Inflammatory macrophage treated with lipopolysaccharide for 1 hour (primary cell): ENCODE results near the gene GPX5.
"Not testable (repeated sequence)": the region's sequence is repeated elsewhere in the genome, so short reads cannot be mapped to it uniquely, and the experiment has no call there.

Source experiments
- DNase-seq, 2 donors: peaks; one replicate each; pipeline ENCODE4 v3.0.0-alpha.2; 2020 to 2022

The GPX5 gene

DNA sequence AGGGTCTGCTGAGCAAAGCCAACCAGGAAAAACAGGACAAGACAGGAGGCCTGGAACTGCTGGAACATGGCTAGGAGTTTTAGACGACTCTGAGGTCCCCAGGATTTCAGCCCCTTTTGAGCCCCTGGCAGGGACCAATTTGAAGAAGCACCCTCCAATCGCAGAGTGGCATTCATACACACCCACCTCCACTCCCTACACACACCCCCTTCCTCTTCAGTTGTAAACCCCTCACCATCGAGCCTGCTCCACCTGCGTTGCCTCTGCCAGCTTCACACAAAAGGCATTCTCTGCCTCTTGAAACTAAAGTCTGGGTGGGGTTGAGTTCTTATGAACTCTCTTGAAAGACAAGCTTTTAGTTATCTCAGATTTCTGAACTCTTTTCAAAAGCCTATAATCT, 10.0 kb upstream of the GPX5 start, which contains the start of gene GPX6:
Gene GPX6 (minus strand): TSS at position 118 of the 400 bp plus-strand sequence. CDS start 50 bp downstream, at position 68.
- no peak for DNase-seq

DNA sequence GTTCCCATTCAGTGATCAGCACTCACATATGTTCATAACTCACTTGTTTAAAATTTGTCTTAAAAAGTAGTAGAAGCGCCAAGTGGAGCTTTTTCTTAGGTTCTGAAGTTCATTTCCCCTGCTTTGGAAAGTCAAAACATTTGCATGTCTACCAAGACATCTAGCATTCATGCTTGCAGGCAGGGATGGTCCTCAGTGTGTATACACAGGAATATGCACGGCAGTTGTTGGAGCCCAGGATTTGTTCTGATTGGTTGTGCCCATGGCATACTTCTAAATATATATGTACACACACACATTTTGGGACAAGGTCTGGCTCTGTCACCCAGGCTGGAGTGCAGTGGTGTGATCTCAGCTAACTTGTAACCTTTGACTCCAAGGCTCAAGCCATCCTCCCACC, 7.7 kb upstream of the GPX5 start:
- no peak for DNase-seq

DNA sequence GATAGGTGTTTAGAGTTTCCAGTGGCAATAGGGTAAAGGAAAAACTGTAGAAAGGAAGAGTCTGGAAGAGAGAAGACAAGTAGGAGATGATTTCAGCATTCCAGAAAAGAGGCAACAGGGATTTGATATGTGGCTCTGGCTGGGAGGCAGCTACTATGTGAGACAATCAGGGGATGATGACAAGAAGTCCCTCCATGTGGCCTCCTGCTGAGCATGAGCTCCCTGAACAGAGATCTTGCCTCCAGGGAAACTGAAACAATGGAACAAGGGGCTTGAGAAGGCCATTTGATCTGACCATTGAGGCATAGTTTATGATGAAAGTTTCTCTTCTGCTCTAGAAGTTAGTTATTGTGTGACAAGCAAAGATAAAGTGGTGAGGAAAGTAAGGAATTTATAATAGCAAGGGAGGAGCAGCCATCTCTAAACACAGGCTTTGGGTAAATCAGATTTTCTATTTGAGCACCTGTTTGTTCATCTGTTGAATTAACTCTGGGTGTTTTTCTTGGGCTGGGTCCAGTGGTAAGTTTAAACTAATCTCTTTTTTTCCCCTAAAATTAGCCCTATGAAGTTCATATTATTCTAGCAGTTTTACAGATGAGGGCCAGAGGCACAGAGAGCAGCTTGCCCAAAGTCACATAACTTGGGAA, 3.0 kb upstream of the GPX5 start:
- no peak for DNase-seq

DNA sequence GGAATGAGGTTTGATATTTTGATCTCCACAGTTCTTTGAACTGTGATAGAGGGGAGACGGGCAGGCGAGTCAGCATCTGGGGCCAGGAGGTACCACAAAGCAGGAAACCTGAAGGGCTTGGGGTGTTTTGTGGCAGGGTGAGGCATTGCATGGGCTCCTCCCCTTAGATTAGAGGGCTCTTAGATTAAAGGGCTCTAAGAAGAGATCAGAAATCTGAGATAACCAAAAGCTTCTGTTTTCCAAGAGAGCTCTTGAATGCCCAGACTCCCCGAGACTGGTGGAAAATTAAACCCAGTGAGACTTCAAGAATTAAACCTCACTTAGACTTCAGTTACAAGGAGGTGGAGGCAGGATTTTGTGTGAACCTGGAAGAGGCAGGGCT, 2.4 kb upstream of the GPX5 start:
- no peak for DNase-seq

DNA sequence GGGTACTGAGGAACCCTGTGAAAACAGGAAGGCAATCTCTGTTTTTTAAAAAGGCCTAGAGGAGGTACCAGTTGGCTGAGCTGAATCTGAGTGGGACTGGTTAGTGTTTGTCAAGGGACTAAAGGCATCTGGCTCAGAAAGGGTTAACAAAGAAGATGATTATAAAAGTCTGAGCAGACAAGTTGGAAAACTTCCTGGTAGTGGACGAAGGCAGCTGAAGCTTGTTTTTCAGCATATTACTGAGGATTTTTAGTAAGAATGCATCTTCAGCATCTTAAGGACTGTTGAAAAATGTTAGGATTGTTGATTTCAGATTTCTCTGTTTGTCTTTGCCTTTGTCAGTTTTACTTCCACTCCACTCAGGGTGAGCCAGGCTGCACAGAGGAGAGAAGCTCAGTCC, 5.1 kb downstream of the GPX5 start:
- no peak for DNase-seq

DNA sequence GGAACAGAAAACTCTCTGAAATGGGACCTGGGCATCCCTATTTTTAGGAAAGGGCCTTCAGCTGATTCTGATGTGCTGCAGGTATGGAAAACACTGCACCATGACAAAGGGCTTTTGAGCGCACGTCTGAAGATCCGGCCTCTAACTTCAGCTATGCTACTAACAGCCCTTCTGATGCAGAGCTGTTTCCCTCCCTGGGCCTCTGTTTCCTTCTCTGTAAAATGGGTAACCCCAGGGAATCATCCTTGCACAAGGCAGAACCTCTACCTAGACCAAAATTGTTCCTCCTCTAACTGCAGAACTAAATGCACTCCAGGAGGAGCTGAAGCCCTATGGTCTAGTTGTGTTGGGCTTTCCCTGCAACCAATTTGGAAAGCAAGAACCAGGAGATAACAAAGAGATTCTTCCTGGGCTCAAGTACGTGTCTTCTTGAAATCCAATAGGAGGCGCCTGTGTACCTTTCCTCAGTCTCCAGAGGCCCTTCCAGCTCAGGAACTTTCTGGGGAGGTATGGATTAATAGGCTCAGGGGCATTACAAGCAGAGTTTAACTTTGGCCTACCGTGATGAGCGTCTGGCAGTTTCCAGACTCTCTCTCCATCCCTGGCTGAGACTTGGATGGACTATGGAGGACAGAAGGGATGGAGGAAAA, 5.9 kb downstream of the GPX5 start:
- no peak for DNase-seq

DNA sequence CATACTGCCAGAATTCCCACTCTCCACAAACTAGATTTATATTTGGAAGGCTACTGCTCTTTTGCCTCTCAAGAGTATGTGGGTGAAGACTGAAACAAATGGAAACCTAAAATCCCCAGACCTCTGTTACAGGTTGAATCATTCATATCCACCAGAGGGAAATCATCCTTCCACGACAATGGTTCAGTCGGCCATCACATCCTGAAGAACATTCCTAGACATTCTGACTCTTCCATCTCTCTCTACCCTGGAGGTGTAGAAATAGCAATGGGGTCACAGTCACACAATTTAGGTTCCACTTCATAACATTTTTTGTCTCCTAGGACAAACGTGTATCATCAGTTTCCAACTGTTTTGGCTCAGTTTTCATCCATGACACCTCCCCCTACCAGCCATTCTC, 8.6 kb downstream of the GPX5 start:
- DNase-seq, result no peak

DNA sequence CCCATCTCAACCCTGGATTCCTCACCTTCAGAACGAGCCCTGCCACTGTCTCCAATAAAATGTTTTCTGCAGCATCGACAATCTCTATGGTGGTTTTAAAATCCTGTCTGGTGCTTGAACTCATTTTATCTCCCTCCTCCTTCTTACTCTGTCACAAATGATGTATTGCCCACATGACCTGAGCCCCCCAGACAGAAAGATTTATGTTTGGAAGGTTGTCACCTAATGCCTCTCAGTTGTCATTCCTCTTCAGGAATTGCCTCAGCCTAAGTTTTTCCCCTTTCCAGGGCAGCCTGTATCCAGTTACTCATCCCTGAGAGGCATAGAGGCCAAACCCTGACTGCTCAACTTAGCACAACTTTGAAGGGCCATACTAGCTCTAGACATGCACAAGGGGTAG, 9.2 kb downstream of the GPX5 start:
- no peak for DNase-seq

DNA sequence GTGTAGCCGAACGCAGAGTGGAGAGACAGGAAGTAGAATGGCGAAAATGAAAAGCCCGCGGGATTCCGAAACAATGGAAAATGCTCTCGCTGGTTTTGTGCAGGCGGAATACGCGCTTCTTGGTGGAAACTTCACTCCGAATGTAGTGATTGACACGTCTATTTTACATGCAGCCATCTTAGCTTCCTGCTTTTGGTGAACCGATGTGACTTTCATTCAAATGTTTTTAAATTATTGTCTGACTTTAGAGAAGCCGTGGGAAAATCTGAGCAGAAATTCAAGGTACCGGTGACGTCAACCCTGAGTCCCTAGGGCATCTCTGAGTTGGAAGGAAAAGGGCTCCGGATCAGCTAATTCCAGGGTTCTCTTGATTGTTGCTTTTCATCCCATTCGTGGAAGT, 11.4 kb downstream of the GPX5 start:
- DNase-seq, result no peak

DNA sequence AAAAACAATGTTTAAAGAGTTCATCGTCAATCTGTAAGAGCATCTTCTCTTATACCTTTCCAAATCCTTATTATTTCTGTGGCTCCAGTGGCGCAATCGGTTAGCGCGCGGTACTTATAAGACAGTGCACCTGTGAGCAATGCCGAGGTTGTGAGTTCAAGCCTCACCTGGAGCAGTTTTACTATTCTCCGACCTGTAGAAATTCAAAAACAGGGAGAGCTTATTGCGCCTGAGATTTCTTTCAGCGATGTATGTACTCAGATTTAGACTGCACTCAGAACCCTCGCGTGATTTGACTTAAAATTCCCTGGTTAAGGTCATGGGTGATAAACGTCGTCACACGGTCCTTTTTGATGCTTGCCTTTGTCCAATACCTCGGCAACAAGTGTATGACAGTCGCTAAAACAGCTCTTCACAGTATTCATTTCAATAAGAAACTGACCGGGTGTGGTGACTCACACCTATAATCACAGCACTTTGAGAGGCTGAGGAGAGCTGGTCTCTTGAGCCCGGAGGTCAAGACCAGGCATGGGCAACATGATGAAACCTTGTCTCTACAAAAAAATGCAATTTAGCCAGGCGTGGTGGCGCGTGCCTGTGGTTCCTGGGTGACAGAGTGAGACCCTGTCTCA, 11.9 kb downstream of the GPX5 start:
- no peak for DNase-seq

DNA sequence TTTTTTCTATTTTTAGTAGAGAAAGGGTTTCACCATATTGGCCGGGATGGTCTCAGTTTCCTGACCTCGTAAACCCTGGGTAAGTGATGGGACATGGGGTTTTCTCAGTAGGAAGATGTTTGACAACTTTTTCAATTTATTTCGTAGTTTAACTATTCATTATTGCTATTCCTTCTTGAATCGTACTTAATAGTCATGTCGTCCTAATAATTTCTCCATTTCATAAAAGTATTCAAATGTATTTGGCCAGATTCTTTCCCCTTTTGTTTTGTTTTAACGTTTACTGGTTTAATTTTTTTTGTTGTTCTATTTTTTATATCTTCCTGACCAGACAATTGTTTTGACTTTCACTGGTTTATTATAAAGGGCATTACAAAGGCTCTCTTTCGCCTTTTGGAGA, 16.3 kb downstream of the GPX5 start:
- no peak for DNase-seq

DNA sequence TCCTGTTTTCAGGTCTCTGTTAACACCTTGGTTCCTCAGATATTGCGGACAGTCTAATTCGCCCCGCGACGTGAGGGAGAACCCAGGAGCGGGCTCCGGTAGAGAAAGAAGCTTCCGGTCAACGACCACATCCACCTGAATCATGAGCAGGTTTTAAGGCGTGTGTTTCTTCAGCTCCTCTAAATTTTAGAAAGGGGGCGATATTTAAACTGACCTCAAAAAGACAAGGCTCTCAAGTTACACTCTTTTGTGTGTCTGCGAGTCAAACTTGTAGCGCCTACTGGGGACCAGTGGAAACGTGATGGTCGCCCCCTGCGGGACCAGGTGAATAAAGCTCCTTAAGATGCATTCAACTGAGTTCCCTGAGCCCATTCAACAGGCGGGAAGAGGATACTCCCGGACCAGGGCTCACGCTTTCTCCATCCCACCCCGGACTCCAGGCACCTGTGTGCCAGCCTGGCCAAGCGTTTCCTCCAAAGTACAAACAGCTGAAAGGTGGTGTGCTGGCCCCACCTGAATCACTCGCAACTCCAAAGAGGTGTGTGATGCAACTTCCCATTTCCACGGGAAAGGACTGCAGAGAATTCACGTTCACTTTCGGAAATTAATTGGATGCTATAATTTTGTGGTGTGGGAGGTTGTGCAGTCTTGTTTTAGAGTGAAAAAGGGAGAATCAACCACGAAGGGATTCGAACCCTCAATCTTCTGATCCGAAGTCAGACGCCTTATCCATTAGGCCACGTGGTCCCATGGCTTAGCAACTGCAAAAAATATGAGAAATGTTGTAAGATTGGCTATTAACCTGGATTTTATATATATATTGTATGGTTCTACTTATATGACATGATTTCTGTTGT, 17.0 kb downstream of the GPX5 start:
- DNase-seq, result peak in 1 of 2 donors; percentile 35

DNA sequence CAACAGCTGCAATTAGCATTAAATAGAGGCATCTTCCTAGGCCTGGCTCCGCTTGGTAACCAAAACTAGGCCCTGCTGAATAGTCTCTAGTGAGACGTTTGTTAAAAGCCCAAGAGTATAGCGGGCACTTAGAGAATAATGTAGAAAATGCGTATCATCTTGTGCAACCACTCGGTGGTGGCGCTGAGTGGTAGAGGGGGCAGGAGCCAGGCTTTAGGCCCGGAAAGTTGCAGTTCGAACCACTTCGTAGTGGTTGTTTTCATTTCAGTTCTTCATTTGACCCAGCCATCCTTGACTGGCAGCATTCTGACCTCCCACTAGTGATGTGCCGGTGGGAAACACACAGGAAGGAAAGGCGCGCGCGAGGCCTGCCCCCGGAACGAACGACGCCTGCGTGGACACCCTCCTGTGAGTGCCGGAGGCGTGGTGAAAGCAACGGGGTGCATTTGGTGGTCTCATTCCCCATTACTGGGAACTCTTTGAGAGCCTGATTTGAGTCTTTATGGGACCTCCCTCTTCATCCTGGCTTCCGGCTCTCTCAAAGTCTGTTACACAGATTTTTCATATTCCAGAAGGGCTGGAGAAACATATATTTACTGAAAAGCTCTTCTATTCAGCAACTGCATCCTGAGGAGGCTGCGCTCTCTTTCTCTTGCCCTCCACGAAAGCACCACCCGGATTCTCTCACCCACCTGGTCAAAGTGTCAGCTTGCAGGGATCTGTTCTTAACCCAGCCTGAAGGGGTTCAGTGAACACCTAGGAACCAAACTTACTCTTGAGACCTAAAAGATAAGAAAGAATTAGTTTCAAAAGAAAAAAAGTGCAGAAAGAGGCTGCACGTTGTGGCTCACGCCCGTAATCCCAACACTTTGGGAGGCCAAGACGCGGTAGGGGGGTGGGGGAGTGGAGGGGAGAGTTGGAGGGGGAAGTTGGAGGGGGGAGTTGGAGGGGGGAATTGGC, 18.2 kb downstream of the GPX5 start:
- no peak for DNase-seq

DNA sequence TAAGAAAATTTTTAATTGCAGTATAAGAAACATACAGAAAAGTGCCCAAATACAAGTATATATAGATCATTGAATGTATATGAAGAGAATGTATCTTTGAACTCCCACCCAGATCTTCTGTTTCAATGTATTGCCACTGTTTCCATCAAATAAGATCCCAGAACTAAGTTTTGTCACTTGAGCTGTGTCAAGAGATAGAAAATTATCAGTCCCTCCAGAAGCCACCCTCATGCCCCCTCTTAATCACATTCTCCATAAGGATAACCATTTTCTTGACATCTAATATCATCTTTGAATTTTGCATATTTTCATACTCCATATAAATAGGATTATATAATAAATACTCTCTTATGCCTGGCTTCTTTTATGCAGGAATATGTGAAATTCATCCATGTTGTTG, 20.3 kb downstream of the GPX5 start:
- DNase-seq, result no peak

DNA sequence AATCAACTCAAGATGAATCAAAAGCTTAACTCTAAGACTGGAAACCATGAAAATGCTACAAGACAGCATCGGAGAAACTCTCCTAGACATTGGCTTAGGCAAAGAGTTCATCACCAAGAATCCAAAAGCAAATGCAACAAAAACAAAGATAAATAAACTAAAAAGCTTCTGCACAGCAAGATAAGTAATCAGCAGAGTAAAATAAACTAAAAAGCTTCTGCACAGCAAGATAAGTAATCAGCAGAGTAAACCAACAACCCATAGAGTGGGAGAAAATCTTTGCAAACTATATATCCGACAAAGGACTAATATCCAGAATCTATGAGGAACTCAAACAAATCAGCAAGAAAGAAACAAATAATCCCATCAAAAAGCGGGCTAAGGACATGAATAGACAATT, 21.3 kb downstream of the GPX5 start:
- DNase-seq, result not testable (repeated sequence)

DNA sequence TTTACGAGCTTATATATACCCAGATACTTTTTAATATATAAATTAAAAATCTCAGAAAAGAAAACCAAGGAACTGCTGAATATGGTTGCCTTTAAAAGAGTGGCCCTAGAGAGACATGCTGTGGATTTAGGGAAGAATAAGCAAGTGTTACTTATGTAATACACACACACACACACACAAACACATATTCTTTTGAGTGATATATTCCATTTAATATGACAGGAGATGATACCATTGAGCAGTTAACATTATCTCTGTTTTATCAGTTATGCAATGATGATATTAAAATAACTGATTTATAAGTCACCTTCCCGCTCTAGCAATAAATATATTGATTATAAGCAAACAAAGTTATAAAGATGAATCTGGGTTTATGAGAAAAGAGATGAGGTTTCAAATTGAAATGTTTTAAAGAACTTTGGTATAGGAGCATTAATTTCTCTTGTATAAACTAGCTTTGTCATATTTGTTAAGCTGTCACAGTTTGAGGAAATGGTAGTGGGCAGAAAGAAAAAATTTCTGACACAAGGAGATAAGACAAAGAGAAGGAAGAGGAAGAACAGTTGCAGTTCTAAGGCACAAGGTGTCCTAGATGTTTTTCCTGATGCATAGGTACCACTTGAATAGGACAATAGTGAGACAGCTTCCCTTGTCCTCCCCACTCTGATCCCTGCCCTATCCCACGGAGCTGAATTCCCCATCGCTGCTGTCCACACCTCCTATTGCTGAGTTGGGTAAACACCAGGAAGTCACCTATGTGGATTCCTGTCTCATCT, 26.4 kb downstream of the GPX5 start:
- no peak for DNase-seq

DNA sequence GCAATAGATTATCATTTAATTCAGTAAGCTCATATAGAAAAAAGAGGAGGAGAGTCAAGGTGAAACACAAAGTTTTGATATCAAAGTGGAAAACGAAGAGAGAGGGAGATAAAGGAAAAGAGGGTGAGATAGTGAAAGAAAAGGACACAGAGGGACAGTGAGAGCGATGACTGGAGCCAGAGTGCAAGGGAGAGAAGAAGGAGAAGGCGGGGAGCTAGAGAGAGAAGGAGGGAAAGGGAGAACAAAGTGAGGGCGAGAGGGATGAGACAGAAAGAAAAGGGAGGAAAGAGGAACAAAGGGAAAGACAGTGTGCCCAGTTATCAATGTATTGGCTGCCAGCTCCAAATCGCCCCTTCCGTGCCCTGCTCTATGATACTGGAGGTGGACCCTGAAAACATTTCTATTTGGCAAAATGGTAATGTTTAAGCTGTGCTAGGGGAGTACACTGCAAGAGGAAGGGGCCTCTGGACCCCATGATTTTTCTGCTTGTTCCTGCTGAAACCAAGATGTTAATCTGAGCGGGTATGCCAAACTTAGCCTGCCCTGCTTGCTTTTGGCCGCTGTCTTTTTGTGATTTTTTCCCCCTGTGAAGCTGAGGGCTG, 27.8 kb downstream of the GPX5 start:
- no peak for DNase-seq

DNA sequence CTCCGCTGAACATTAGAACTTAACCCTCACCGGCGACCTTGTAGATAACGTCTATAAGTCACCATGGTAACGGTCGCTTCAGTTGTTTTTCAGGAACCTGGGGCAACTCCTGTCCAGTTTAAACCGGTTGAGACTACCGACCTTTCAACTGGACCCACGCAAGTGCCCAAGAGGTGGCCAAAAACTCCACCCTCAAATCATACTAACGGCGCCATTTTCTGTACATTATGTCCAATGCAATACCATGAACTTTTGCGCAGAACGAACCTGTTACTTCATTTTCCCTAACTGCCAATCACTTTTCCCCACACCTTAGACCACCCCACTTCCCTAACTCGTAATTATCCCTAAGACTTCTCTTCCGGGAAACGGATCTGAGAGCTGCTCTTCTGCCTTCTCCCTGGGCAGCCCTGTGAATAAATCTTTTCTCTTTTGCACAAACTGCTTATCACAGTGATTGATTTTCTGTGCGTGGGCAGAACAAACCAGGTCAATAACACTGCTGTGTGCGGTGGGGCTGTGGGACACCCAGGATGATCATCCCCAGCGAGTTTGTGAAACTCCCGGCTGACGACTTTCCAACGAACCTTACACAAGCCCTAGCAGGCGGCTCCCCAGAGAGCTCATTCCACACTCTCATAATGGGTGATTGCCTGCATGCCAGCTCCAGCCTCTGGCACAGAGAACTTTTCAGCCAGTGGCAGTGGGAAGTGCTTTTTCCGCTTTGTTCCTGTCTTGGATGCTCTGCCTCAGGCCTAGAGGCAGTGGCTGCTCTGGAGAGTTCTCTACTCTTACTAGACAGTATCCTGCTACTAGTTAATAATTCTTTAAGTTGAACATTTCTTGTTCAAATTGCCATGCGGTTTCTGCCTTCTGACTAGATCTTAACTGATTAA, 28.6 kb downstream of the GPX5 start:
- DNase-seq, result no peak

DNA sequence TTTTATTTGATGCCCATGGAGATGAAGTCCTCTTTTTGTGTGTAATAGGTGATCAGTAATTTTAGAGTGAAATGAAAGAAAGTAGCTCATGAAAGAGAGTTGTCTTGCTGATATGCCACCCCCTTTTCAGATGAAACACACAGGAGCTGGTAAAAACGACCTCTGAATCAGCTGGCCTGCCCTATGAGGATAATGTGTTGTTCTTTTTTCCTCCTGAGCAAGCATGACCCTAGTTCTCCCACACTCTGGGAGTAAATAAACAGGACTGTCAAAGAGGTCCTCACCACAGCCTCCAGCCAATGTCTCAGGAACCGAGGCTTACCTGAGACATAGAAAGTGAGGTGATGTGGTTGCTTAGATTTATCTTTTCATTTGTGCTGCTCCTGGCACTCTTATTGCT, 29.5 kb downstream of the GPX5 start:
- DNase-seq, result no peak

DNA sequence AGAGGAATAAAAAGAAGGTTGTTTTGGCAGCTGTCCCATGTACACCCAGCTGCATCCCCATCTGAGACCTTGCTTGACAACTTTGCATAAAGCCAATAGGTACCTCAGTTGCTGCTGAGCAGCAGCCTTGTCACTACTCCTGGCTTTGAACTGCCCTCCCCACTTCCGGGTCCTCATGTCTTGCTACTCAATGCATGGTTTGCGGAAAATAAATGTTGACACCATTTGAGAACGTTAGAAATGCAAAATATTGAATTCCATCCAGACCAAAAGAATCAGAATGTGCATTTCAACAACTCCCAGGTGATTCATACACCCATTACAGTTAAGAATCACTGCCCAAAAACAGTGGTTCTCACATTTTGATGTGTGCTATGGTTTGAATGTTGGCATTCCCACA, 32.9 kb downstream of the GPX5 start:
- no peak for DNase-seq
